Caco-2 (cell line): ENCODE measurements around the gene SEC14L6. TPM values are rescaled to one million over a fixed set of nuclear protein-coding genes. Genes with fewer than 3 reads are reported as not detected.
"Not testable (repeated sequence)": the region's sequence is repeated elsewhere in the genome, so short reads cannot be mapped to it uniquely, and the experiment has no call there.

Source experiments
- BruUV-seq: library from RNA; stranded (reverse); fragments of 400-500 nt; replicated peaks from 2 replicates; lab custom pipeline; 2021; lab: Mats Ljungman, UMichigan
- CTCF ChIA-PET: fragments of 300-600 bp; sonication (Branson Sonifier 250); formaldehyde crosslinking; loops from one replicate; lab custom pipeline; 2022; ENCODE audit warnings: antibody characterized with exemption; lab: Charles Lee
- POLR2A ChIA-PET: fragments of 300-600 bp; sonication (Branson Sonifier 250); formaldehyde crosslinking; loops from one replicate; lab custom pipeline; 2022; ENCODE audit warnings: antibody characterized with exemption; lab: Charles Lee
- DNase-seq, 2 experiments: peaks; one replicate each; pipeline versions ENCODE4 v3.0.0 to v3.0.0-alpha.2; 2020 to 2022
- H3K27me3 ChIP-seq: replicated peaks from 2 replicates; pipeline ENCODE4 v1.6.0; 2011; ENCODE audit warnings: low read length; ENCODE audit not compliant: control insufficient read depth, insufficient read depth
- H3K36me3 ChIP-seq: 2 replicates; pipeline ENCODE4 v1.5.1; 2011; ENCODE audit warnings: low read length; ENCODE audit not compliant: control insufficient read depth, insufficient read depth
- H3K4me1 ChIP-seq: fragments of 250-450 bp; sonication (Bioruptor Pico); 2 replicates; pipeline ENCODE4 v1.5.1; 2020; ENCODE audit warnings: mild to moderate bottlenecking
- H3K4me3 ChIP-seq: 2 replicates; pipeline ENCODE4 v1.5.1; 2011; ENCODE audit warnings: low read depth, mild to moderate bottlenecking, control low read depth, low read length
- H3K9me3 ChIP-seq: fragments of 250-450 bp; sonication (Bioruptor Pico); 2 replicates; pipeline ENCODE4 v1.5.1; 2020; ENCODE audit warnings: mild to moderate bottlenecking, moderate library complexity
- H3K27ac Mint-ChIP-seq: one replicate; pipeline ENCODE4 v1.8.0; 2022; ENCODE audit warnings: mixed read lengths; ENCODE audit not compliant: unreplicated experiment
- H3K27me3 Mint-ChIP-seq: one replicate; pipeline ENCODE4 v1.8.0; 2022; ENCODE audit warnings: mixed read lengths; ENCODE audit not compliant: insufficient read depth, unreplicated experiment
- H3K36me3 Mint-ChIP-seq: one replicate; pipeline ENCODE4 v1.8.0; 2022; ENCODE audit warnings: mild to moderate bottlenecking, mixed read lengths; ENCODE audit not compliant: insufficient read depth, unreplicated experiment
- H3K4me1 Mint-ChIP-seq: one replicate; pipeline ENCODE4 v1.8.0; 2022; ENCODE audit warnings: low read depth, mixed read lengths; ENCODE audit not compliant: unreplicated experiment
- H3K4me3 Mint-ChIP-seq: one replicate; pipeline ENCODE4 v1.8.0; 2022; ENCODE audit warnings: mild to moderate bottlenecking, moderate library complexity, mixed read lengths; ENCODE audit not compliant: unreplicated experiment
- H3K9me3 Mint-ChIP-seq: one replicate; pipeline ENCODE4 v1.8.0; 2022; ENCODE audit warnings: mixed read lengths; ENCODE audit not compliant: unreplicated experiment
- CTCF ChIP-seq, 2 experiments: fragments of 200-600 bp in 1 of 2; IDR thresholded peaks; 1 replicate in 1 of 2; 2 replicates in 1 of 2; pipeline versions ENCODE4 v1.5.1 to v1.8.0; 2011 to 2022; ENCODE audit warnings: antibody characterized with exemption in 1 of 2, control low read depth in 1 of 2, inconsistent platforms in 1 of 2, low read depth in 1 of 2, low read length in 1 of 2, mild to moderate bottlenecking in 1 of 2, moderate library complexity in 1 of 2; ENCODE audit not compliant: insufficient read depth in 1 of 2, severe bottlenecking in 1 of 2, unreplicated experiment in 1 of 2
- intact Hi-C: fragments of 100-400 bp; cut with micrococcal nuclease; formaldehyde crosslinking; loops from one replicate; pipeline ENCODE4 v1.10.0; 2022; ENCODE audit not compliant: unreplicated experiment
- total RNA-seq: library from RNA; stranded (reverse); gene quantifications from 2 replicates; pipeline ENCODE4 v1.2.3, GENCODE V29; 2022

Gene SEC14L6
- total RNA-seq, 1 experiment from 2014 or later = 0.14 TPM

- Histone ChIP-seq H3K4me3 (no peak overlapping the region), H3K4me1 (no peaks in the 10 kb centered on the region), H3K36me3 (no peaks in the 10 kb centered on the region), H3K9me3 (no peaks in the 10 kb centered on the region), H3K27me3 (no peaks in the 10 kb centered on the region)
- Mint-ChIP-seq H3K36me3 (no peaks in the 10 kb centered on the region), H3K4me1 (no peaks in the 10 kb centered on the region), H3K27ac (no peak overlapping the region), H3K27me3 (no peaks in the 10 kb centered on the region), H3K4me3 (no peak overlapping the region), H3K9me3 (no peaks in the 10 kb centered on the region)
- intact Hi-C loops = loop anchor here (1.0 kb wide), 1 partner anchor 47 kb away; no protein-coding TSS in a partner anchor
- peak; percentile 15 to 18 for TF ChIP-seq CTCF (IDR thresholded peaks at IDR 0.05; ENCODE audit: insufficient read depth in 1 of 2, low read depth in 1 of 2, low read length in 1 of 2, severe bottlenecking in 1 of 2, unreplicated experiment in 1 of 2)
- POLR2A ChIA-PET = no interaction called here
- DNase-seq = peak in 1 of 2 experiments; percentile 28
- no TSS peak for BruUV-seq
- CTCF ChIA-PET = interaction anchor here (0.6 to 1.0 kb wide), 4 partner anchors 10 to 199 kb away, joined by 4 to 5 read pairs (median 4); partner anchors contain the start of gene TCN2
Observed at GRCh38 chr22:30555282-30556210, 9.0 kb upstream of the SEC14L6 start.

GRCh38 chr22:30553971-30554370, 7.4 kb upstream of the SEC14L6 start:
- no peaks in the 10 kb centered on the region for H3K36me3 Mint-ChIP-seq
- no peaks in the 10 kb centered on the region for H3K9me3 ChIP-seq
- no TSS peak for BruUV-seq
- no peaks in the 10 kb centered on the region for H3K4me1 ChIP-seq
- no peak overlapping the region for H3K4me3 Mint-ChIP-seq
- H3K36me3 ChIP-seq = no peaks in the 10 kb centered on the region
- H3K27ac Mint-ChIP-seq = no peak overlapping the region
- CTCF ChIA-PET = no interaction called here
- no peak for DNase-seq
- no peaks in the 10 kb centered on the region for H3K27me3 Mint-ChIP-seq
- intact Hi-C loops = no loop called here
- no peaks in the 10 kb centered on the region for H3K4me1 Mint-ChIP-seq
- H3K27me3 ChIP-seq = no peaks in the 10 kb centered on the region
- no peak overlapping the region for H3K4me3 ChIP-seq
- no peaks in the 10 kb centered on the region for H3K9me3 Mint-ChIP-seq
- POLR2A ChIA-PET = interaction anchor here (0.6 kb wide), 1 partner anchor 22 kb away, joined by 3 read pairs; no protein-coding TSS in a partner anchor
- no peak for TF ChIP-seq CTCF (IDR thresholded peaks at IDR 0.05; ENCODE audit: insufficient read depth in 1 of 2, low read depth in 1 of 2, low read length in 1 of 2, severe bottlenecking in 1 of 2, unreplicated experiment in 1 of 2)

- TF ChIP-seq CTCF (IDR thresholded peaks at IDR 0.05; ENCODE audit: insufficient read depth in 1 of 2, low read depth in 1 of 2, low read length in 1 of 2, severe bottlenecking in 1 of 2, unreplicated experiment in 1 of 2) = no peak
- Histone ChIP-seq H3K9me3 (no peaks in the 10 kb centered on the region), H3K4me3 (no peak overlapping the region), H3K4me1 (no peaks in the 10 kb centered on the region), H3K27me3 (no peaks in the 10 kb centered on the region), H3K36me3 (no peaks in the 10 kb centered on the region)
- Mint-ChIP-seq H3K4me1 (no peaks in the 10 kb centered on the region), H3K36me3 (no peaks in the 10 kb centered on the region), H3K27me3 (peaks cover 5% of the 10 kb centered on the region), H3K4me3 (no peak overlapping the region), H3K27ac (no peak overlapping the region), H3K9me3 (no peaks in the 10 kb centered on the region)
- BruUV-seq = no TSS peak
- ChIA-PET CTCF (no interaction called here), POLR2A (no interaction called here)
- DNase-seq = no peak
- intact Hi-C loops = no loop called here
Observed at GRCh38 chr22:30552719-30553118, 6.2 kb upstream of the SEC14L6 start.

GRCh38 chr22:30551813-30552212, 5.3 kb upstream of the SEC14L6 start:
- H3K27ac Mint-ChIP-seq, DNase-seq, BruUV-seq, H3K36me3 ChIP-seq, H3K9me3 ChIP-seq, H3K36me3 Mint-ChIP-seq, POLR2A ChIA-PET, H3K4me1 ChIP-seq, H3K9me3 Mint-ChIP-seq, intact Hi-C loops, H3K4me3 Mint-ChIP-seq, CTCF ChIA-PET, H3K4me1 Mint-ChIP-seq, H3K4me3 ChIP-seq, H3K27me3 Mint-ChIP-seq, H3K27me3 ChIP-seq: not testable (repeated sequence)
